22Rv1 (cell line): Measurements from ENCODE around the gene CMTM2.
"Not testable (repeated sequence)": the region's sequence is repeated elsewhere in the genome, so short reads cannot be mapped to it uniquely, and the experiment has no call there.

Experiments used
- H3K27ac ChIP-seq: fragments of 450-650 bp; 2 replicates; pipeline ENCODE4 v1.5.1; 2017
- CTCF ChIP-seq: fragments of 450-650 bp; IDR thresholded peaks from 2 replicates; pipeline ENCODE4 v1.5.1; 2017; ENCODE audit warnings: mild to moderate bottlenecking
- ZFX ChIP-seq: fragments of 450-650 bp; IDR thresholded peaks from 2 replicates; pipeline ENCODE4 v1.6.1; 2017; ENCODE audit warnings: antibody characterized with exemption, borderline replicate concordance

Gene CMTM2

GRCh38 chr16:66563574-66564334, 15.5 kb upstream of the CMTM2 start:
- TF ChIP-seq ZFX (no peak), CTCF (no peak)
- H3K27ac ChIP-seq = no peak overlapping the region

DNA sequence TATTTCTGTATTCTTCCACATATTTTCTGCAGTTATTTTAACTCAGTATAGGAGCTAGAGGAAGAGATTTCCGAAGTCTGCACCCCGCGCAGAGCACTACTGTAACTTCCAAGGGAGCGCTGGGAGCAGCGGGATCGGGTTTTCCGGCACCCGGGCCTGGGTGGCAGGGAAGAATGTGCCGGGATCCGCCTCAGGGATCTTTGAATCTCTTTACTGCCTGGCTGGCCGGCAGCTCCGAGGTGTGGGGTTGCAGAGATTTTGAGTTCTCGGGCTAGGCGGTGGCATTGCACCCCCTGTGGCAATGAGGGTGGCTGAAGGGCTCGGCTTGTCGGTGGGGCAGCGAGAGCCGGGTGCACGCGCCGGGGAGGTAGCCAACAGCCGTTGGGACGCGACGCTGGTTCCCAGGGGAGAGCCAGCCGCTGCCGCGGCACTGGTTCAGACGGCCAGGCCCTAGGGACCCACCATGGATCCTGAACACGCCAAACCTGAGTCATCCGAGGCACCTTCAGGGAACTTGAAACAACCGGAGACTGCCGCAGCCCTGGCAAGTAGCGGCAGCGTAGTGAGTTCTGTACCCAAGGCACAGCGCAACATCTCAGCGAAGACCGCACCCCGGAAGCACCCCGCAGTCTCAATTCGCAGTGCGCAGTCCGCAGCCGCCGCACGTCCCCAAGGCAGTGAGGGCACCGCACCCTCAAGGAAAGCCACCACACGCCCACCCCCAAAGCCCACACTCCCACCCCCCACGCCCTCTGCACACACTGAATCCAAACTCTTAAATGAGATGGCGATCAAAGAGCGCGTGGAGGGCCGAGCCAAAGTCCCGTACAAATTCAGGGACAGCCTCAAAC, 13.0 kb upstream of the CMTM2 start, which contains the start of gene CMTM1:
TSS of gene CMTM1 (plus strand) at position 389 of the 851 bp plus-strand sequence. CDS start at position 464, 75 bp downstream.
- no peak within 1 kb of the TSS for H3K27ac ChIP-seq
- no peak for TF ChIP-seq ZFX

DNA sequence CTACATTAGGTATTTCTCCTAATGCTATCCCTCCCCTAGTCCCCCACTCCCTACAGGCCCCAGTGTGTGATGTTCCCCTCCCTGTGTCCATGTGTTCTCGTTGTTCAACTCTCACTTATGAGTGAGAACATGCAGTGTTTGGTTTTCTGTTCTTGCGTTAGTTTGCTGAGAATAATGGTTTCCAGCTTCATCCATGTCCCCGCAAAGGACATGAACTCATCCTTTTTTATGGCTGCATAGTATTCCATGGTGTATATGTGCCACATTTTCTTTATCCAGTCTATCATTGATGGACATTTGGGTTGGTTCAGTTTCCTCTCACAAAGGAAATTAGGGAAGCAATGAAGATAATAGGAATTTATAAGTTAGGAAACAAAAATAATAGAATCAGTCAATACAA, 12.0 kb upstream of the CMTM2 start:
- H3K27ac ChIP-seq = not testable (repeated sequence)

- H3K27ac ChIP-seq = no peak overlapping the region
- TF ChIP-seq ZFX (no peak), CTCF (no peak)
Measured at GRCh38 chr16:66568355-66568754, 10.9 kb upstream of the CMTM2 start.

- no peak overlapping the region for H3K27ac ChIP-seq
- TF ChIP-seq CTCF = no peak
- no peak for TF ChIP-seq ZFX
Measured at GRCh38 chr16:66569131-66569530, 10.1 kb upstream of the CMTM2 start.

DNA sequence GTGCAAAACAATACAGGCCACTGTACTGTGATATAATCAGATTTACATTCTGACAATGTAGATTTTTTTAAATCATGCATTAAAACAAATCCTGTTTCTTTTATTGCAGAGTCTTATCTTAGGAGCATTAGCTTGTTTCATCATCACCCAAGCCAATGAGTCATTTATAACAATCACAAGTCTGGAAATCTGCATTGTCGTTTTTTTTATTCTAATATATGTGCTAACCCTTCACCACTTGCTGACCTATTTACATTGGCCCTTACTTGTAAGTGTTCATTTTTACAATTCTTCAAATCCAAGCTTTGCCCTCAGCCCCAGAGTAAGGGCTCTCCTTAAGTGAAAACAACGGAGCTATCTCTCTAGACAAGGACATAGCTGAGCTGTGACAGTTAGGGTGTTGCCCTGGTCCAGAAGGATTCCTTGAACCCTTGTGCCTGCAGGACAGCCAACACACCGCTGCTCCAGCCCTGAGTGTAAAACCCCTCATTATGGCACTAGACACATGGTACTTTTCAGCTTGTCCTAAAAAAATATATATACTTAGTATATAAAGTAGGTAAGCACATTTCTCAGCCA, 9.3 kb upstream of the CMTM2 start:
- no peak overlapping the region for H3K27ac ChIP-seq
- TF ChIP-seq CTCF = no peak
- no peak for TF ChIP-seq ZFX

DNA sequence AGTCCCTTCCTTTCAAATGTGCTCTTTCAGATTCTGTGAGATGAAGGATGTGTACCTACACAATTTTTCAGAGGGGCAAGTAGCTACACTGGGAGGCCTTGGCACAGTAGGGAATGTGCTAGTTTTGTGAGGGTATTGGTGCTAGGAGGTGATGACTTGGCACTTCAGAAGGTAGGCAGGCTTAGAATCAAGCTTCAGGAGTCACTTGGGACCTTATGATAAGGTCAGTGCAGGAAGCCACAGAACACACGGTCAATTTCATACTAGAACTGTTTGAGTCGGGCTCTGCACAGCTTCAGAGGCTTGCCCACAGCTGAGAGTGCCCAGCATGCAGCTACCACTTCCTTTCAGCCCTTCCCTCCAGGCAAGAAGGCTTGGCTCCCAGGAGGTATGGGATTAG, 6.9 kb upstream of the CMTM2 start:
- H3K27ac ChIP-seq = no peak overlapping the region
- TF ChIP-seq CTCF (no peak), ZFX (no peak)

GRCh38 chr16:66574081-66574480, 5.2 kb upstream of the CMTM2 start:
- H3K27ac ChIP-seq = no peak overlapping the region
- TF ChIP-seq ZFX (no peak), CTCF (no peak)
